Measurements from ENCODE around the gene CHIC1.
"Not testable (repeated sequence)": the region's sequence is repeated elsewhere in the genome, so short reads cannot be mapped to it uniquely, and the experiment has no call there.

The CHIC1 gene

GRCh38 chrX:73563738-73564068 is 706 bp downstream of the CHIC1 start:
- no peak for TF ChIP-seq CTCF (IDR thresholded peaks at IDR 0.05)
- no peak for TF ChIP-seq ZFX (IDR thresholded peaks at IDR 0.05; ENCODE audit: borderline replicate concordance)
- H3K27ac ChIP-seq, result peak overlapping the region; percentile 54; the same call in 1 of the 2 replicates

GRCh38 chrX:73577361-73577760 is 14.4 kb downstream of the CHIC1 start:
- TF ChIP-seq ZFX (IDR thresholded peaks at IDR 0.05; ENCODE audit: borderline replicate concordance), result no peak
- no peak for TF ChIP-seq CTCF (IDR thresholded peaks at IDR 0.05)
- no peak overlapping the region for H3K27ac ChIP-seq

DNA sequence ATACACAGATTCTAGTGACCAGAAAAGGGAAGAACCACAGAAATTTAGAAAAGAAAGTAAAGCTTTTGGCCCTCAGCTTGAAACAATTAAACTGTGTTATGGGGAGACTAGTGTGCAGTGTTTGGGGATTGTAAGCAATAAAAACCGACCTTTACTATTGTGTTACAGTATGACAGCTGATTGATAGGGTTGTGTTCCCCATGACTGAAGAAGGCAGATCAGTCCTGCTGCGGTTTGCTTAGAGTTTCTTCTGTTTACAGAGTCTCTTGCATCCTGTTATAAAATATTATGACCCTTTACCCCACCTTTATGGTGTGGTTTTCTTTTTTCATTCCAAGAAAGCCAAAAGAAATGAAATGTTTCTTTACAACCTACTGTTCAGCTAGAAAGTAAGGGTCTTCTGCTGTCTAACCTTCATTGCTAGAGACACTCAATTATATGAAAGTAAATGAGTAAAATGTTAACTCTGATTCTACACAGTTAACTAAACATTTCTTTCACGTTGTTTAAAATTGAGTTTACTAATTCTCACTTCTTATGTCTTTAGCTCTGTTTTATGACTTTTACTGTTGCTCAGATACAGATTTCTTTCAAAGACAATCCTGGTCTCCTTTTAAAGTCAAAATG is 18.1 kb downstream of the CHIC1 start:
- H3K27ac ChIP-seq, result no peak overlapping the region
- TF ChIP-seq CTCF (IDR thresholded peaks at IDR 0.05) (no peak), ZFX (IDR thresholded peaks at IDR 0.05; ENCODE audit: borderline replicate concordance) (no peak)

GRCh38 chrX:73597758-73598157 is 34.8 kb downstream of the CHIC1 start:
- not testable (repeated sequence) for H3K27ac ChIP-seq

GRCh38 chrX:73615022-73615421 is 52.0 kb downstream of the CHIC1 start:
- H3K27ac ChIP-seq, result no peak overlapping the region
- TF ChIP-seq CTCF (IDR thresholded peaks at IDR 0.05) (no peak), ZFX (IDR thresholded peaks at IDR 0.05; ENCODE audit: borderline replicate concordance) (no peak)

DNA sequence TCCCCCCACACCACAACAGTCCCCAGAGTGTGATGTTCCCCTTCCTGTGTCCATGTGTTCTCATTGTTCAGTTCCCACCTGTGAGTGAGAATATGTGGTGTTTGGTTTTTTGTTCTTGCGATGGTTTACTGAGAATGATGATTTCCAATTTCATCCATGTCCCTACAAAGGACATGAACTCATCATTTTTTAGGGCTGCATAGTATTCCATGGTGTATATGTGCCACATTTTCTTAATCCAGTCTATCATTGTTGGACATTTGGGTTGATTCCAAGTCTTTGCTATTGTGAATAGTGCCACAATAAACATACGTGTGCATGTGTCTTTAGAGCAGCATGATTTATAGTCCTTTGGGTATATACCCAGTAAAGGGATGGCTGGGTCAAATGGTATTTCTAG is 78.7 kb downstream of the CHIC1 start:
- not testable (repeated sequence) for H3K27ac ChIP-seq

- TF ChIP-seq ZFX (IDR thresholded peaks at IDR 0.05; ENCODE audit: borderline replicate concordance), result no peak
- no peak for TF ChIP-seq CTCF (IDR thresholded peaks at IDR 0.05)
These were observed 84.2 kb downstream of the CHIC1 start for GRCh38 chrX:73647212-73647611.

GRCh38 chrX:73647632-73648322 is 84.8 kb downstream of the CHIC1 start:
- TF ChIP-seq ZFX (IDR thresholded peaks at IDR 0.05; ENCODE audit: borderline replicate concordance) (no peak), CTCF (IDR thresholded peaks at IDR 0.05) (no peak)
- H3K27ac ChIP-seq, result no peak overlapping the region

More at GRCh38 chrX:73647212-73647611, 84.2 kb downstream of the CHIC1 start:
- H3K27ac ChIP-seq, result no peak overlapping the region

GRCh38 chrX:73661322-73661721 is 98.3 kb downstream of the CHIC1 start:
- not testable (repeated sequence) for H3K27ac ChIP-seq

Data from 22Rv1 (cell line).